GM12878 (cell line): ENCODE measurements around the gene FAM151A. TPM values are rescaled to one million over a fixed set of nuclear protein-coding genes. Genes with fewer than 3 reads are reported as not detected.

ENCODE experiments used
- ATAC-seq: fragments of 200-7000 bp; cut with Tn5 transposase; 3 replicates; pipeline ENCODE4 v1.9.1; 2020; ENCODE audit warnings: mild to moderate bottlenecking, moderate library complexity
- BruUV-seq: library from RNA; stranded (reverse); fragments of 400-500 nt; replicated peaks from 2 replicates; lab custom pipeline; 2021; lab: Mats Ljungman, UMichigan
- CTCF ChIA-PET: fragments of 300-600 bp; sonication (Branson Sonifier 250); formaldehyde crosslinking; extraction: SDS; loops from one replicate; lab custom pipeline; 2021; ENCODE audit warnings: inconsistent platforms; lab: Yijun Ruan, JAX
- POLR2A ChIA-PET: fragments of 350-600 bp; formaldehyde crosslinking; extraction: SDS; loops from one replicate; lab custom pipeline; 2021; ENCODE audit warnings: inconsistent platforms; lab: Charles Lee
- RAD21 ChIA-PET: fragments of 300-600 bp; sonication (Branson Sonifier 250); formaldehyde crosslinking; loops from one replicate; lab custom pipeline; 2023; ENCODE audit warnings: antibody characterized with exemption; ENCODE audit not compliant: unreplicated experiment; lab: Charles Lee
- SMC1A ChIA-PET: fragments of 300-600 bp; sonication (Branson Sonifier 250); formaldehyde crosslinking; loops from one replicate; lab custom pipeline; 2023; ENCODE audit not compliant: unreplicated experiment, uncharacterized antibody; lab: Charles Lee
- DNase-seq: peaks from one replicate; pipeline ENCODE4 v3.0.0-alpha.2; 2011; ENCODE audit warnings: low read depth, low spot score
- FAIRE-seq: peaks from 3 replicates; lab custom pipeline; 2011; peaks lifted over from hg19 to GRCh38; lab: Jason Lieb, UNC
- H2AFZ ChIP-seq: 2 replicates; pipeline ENCODE4 v1.6.0; 2011; ENCODE audit warnings: low read depth, low read length, control low read depth; ENCODE audit not compliant: control insufficient read depth
- H3K27ac ChIP-seq: 2 replicates; pipeline ENCODE4 v1.5.1; 2011; ENCODE audit warnings: control low read depth; ENCODE audit not compliant: control insufficient read depth, insufficient read depth
- H3K27me3 ChIP-seq, 2 experiments: replicated peaks in 1 of 2; 2 replicates each; pipeline versions ENCODE4 v1.6.0 to v1.6.1; 2011; ENCODE audit warnings: low read length in 1 of 2; ENCODE audit not compliant: control insufficient read depth in 2 of 2, insufficient read depth in 2 of 2
- H3K36me3 ChIP-seq, 2 experiments: 2 replicates each; pipeline ENCODE4 v1.5.1; 2011; ENCODE audit warnings: low read length in 1 of 2; ENCODE audit not compliant: control insufficient read depth in 2 of 2, insufficient read depth in 2 of 2
- H3K4me1 ChIP-seq: 2 replicates; pipeline ENCODE4 v1.6.1; 2011; ENCODE audit warnings: mild to moderate bottlenecking, low read length, moderate library complexity, mixed read lengths; ENCODE audit not compliant: control insufficient read depth, insufficient read depth
- H3K4me2 ChIP-seq: 2 replicates; pipeline ENCODE4 v1.6.0; 2011; ENCODE audit warnings: control low read depth; ENCODE audit not compliant: control insufficient read depth, insufficient read depth
- H3K4me3 ChIP-seq: fragments of 200-600 bp; sonication (generic); 2 replicates; pipeline ENCODE4 v1.5.1; 2016
- H3K79me2 ChIP-seq: 2 replicates; pipeline ENCODE4 v1.6.0; 2011; ENCODE audit warnings: low read length; ENCODE audit not compliant: control insufficient read depth, insufficient read depth
- H3K9ac ChIP-seq: 2 replicates; pipeline ENCODE4 v1.8.0; 2011; ENCODE audit warnings: low read length, control low read depth, mixed read lengths; ENCODE audit not compliant: control insufficient read depth, insufficient read depth
- H3K9me3 ChIP-seq: replicated peaks from 3 replicates; pipeline ENCODE4 v1.5.1; 2011; ENCODE audit warnings: mild to moderate bottlenecking, low read length; ENCODE audit not compliant: control insufficient read depth, insufficient read depth
- H4K20me1 ChIP-seq: 2 replicates; pipeline ENCODE4 v1.6.0; 2011; ENCODE audit not compliant: control insufficient read depth, insufficient read depth
- ETV6 ChIP-seq, 2 experiments: fragments of 450-650 bp in 1 of 2; IDR thresholded peaks in 1 of 2; conservative IDR thresholded peaks in 1 of 2; 2 replicates each; pipeline ENCODE4 v1.6.1; 2014; ENCODE audit warnings: antibody characterized with exemption in 1 of 2, borderline replicate concordance in 1 of 2, low read depth in 1 of 2, mild to moderate bottlenecking in 1 of 2, moderate library complexity in 1 of 2
- FOXK2 ChIP-seq: fragments of 450-650 bp; IDR thresholded peaks from 2 replicates; pipeline ENCODE4 v1.6.1; 2017; ENCODE audit warnings: mild to moderate bottlenecking, moderate library complexity
- FOXM1 ChIP-seq: IDR thresholded peaks from 2 replicates; pipeline ENCODE4 v1.6.1; 2012; ENCODE audit warnings: low read depth, mild to moderate bottlenecking, inconsistent platforms, low read length, moderate library complexity
- HDAC2 ChIP-seq: fragments of 200-600 bp; sonication (generic); IDR thresholded peaks from 2 replicates; pipeline ENCODE4 v1.6.1; 2017
- HDAC6 ChIP-seq: fragments of 200-600 bp; sonication (generic); IDR thresholded peaks from one replicate; pipeline ENCODE4 v1.8.0; 2017; ENCODE audit warnings: antibody characterized with exemption; ENCODE audit not compliant: unreplicated experiment
- KLF5 ChIP-seq: fragments of 450-650 bp; IDR thresholded peaks from 2 replicates; pipeline ENCODE4 v1.6.1; 2014; ENCODE audit warnings: mild to moderate bottlenecking; ENCODE audit not compliant: partially characterized antibody
- MEF2A ChIP-seq: IDR thresholded peaks from 2 replicates; pipeline ENCODE4 v1.6.1; 2011; ENCODE audit warnings: low read depth, mild to moderate bottlenecking, low read length, moderate library complexity; ENCODE audit not compliant: insufficient read depth
- MTA3 ChIP-seq: IDR thresholded peaks from 2 replicates; pipeline ENCODE4 v1.6.1; 2012; ENCODE audit warnings: low read length, inconsistent platforms, borderline replicate concordance
- NR2C1 ChIP-seq: fragments of 450-650 bp; IDR thresholded peaks from 2 replicates; pipeline ENCODE4 v1.6.1; 2017; ENCODE audit warnings: antibody characterized with exemption, mild to moderate bottlenecking, moderate library complexity
- POLR2A ChIP-seq: IDR thresholded peaks from 2 replicates; pipeline ENCODE4 v1.6.1; 2011; ENCODE audit warnings: low read depth, mild to moderate bottlenecking, low read length
- RB1 ChIP-seq: fragments of 450-650 bp; formaldehyde crosslinking; IDR thresholded peaks from 2 replicates; pipeline ENCODE4 v1.6.1; 2017; ENCODE audit warnings: mild to moderate bottlenecking, borderline replicate concordance
- SMARCA5 ChIP-seq: fragments of 450-650 bp; IDR thresholded peaks from 2 replicates; pipeline ENCODE4 v1.6.1; 2017; ENCODE audit warnings: mild to moderate bottlenecking
- ZNF217 ChIP-seq: fragments of 450-650 bp; IDR thresholded peaks from 2 replicates; pipeline ENCODE4 v1.6.1; 2017; ENCODE audit warnings: antibody characterized with exemption, mild to moderate bottlenecking
- ZNF24 ChIP-seq: fragments of 450-650 bp; IDR thresholded peaks from 2 replicates; pipeline ENCODE4 v1.6.1; 2017; ENCODE audit warnings: antibody characterized with exemption, mild to moderate bottlenecking
- WGBS: methylation state at CpG from one replicate; pipeline ENCODE4 v1.1.6; 2016; ENCODE audit warnings: low lambda C conversion rate; ENCODE audit not compliant: insufficient replicate concordance, insufficient coverage; ENCODE audit errors: missing lambda C conversion rate; 5-methylcytosine and 5-hydroxymethylcytosine counted together
- in situ Hi-C: fragments of 300-500 bp; cut with MboI; formaldehyde crosslinking; loops from 9 replicates; pipeline ENCODE4 v1.14.3; 2018; ENCODE audit warnings: mixed read lengths
- intact Hi-C: fragments of 100-400 bp; cut with micrococcal nuclease; formaldehyde crosslinking; loops from one replicate; pipeline ENCODE4 v1.14.2; 2022; ENCODE audit not compliant: unreplicated experiment
- polyA plus RNA-seq, 11 experiments: library from polyadenylated mRNA; depleted of rRNA in 4 of 11; unstranded in 6 of 11; stranded (reverse) in 5 of 11; fragments of >200 nt; fragmentation: Nextera tagmentation in 4 of 11; fragmentation: Illumina TruSeq in 1 of 11; extraction: Ambion mirVana in 4 of 11; extraction: Trizol in 1 of 11; gene quantifications; 1 replicate in 1 of 11; 2 replicates in 10 of 11; pipeline versions ENCODE4 v1.2.1 to v1.2.3, GENCODE V29; 2011 to 2016; ENCODE audit warnings: inconsistent platforms in 2 of 11, missing spikeins in 2 of 11, low read depth in 1 of 11
- total RNA-seq, 4 experiments: library from RNA; depleted of rRNA in 3 of 4; stranded (reverse); fragments of >200 nt in 3 of 4; fragmentation: Illumina TruSeq in 1 of 4; extraction: Trizol in 1 of 4; gene quantifications; 2 replicates each; pipeline versions ENCODE4 v1.2.1 to v1.2.3, GENCODE V29; 2013 to 2021
- TF ChIP-seq, protein P1 (sequence below): IDR thresholded peaks from 2 replicates; pipeline ENCODE4 v1.6.1; 2011; ENCODE audit warnings: borderline replicate concordance, low read depth, mild to moderate bottlenecking, moderate library complexity, low read length; ENCODE audit not compliant: insufficient read depth, poor library complexity, severe bottlenecking
- TF ChIP-seq, protein P2 (sequence below), 3 experiments: IDR thresholded peaks in 2 of 3; conservative IDR thresholded peaks in 1 of 3; 2 replicates each; pipeline ENCODE4 v1.5.1; 2011; ENCODE audit warnings: low read depth in 3 of 3, low read length in 3 of 3, mild to moderate bottlenecking in 3 of 3, control low read depth in 2 of 3, moderate library complexity in 2 of 3, inconsistent platforms in 1 of 3, mixed read lengths in 1 of 3; ENCODE audit not compliant: control insufficient read depth in 2 of 3, insufficient read depth in 1 of 3; ENCODE audit errors: extremely low read depth in 1 of 3
- TF ChIP-seq, protein P3 (sequence below): IDR thresholded peaks from 2 replicates; pipeline ENCODE4 v1.6.1; 2011; ENCODE audit warnings: borderline replicate concordance, low read depth, mild to moderate bottlenecking, moderate library complexity, mixed read lengths, low read length; ENCODE audit not compliant: insufficient read depth; ENCODE audit errors: extremely low read length
- TF ChIP-seq, protein P4 (sequence below): IDR thresholded peaks from 2 replicates; pipeline ENCODE4 v1.6.1; 2011; ENCODE audit warnings: low read depth, low read length, improper control_type of control experiment, borderline replicate concordance

FAM151A gene
- total and polyA plus RNA-seq, 10 of the 15 experiments (the other 5 are each of a cell fraction or from before 2014, with no cell fraction given): 0.09 to 0.34 (median 0.14) TPM; not detected in 5

DNA sequence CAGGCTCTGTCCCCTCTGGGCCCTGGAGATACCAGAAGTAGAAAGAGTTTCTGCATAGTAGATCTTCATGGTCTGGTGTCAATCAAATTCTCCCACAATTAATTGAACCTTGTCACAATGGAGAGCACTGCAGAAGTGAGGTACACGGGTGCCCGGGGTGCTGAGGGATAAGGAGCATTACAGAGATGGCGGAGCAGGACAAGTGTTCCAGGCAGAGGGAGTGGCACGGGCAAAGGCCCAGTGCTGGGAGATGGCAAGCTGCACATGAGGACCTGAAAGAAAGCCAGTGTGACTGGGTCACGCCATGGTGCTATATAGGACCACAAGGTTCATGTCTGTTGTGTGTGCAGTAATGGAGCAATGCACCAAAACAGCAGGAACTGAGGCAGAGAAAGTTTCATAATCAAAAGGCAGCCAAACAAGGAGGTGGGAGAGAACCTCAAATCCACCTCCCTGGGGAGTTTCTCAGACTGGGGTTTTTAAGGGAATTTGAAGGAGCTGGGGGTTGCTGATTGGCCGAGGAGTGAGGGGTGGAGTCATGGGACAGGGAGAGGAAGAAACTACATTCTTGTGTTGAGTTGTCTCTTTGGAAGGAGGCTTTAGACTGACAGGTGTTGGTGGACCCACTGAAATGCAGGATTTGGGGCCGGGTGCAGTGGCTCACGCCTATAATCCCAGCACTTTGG is 47.6 kb downstream of the FAM151A start:
- Histone ChIP-seq H3K27ac (no peak overlapping the region), H3K4me2 (no peak overlapping the region), H2AFZ (no peak overlapping the region), H3K4me1 (no peaks in the 10 kb centered on the region; the same call in 1 of the 2 replicates), H3K9me3 (no peaks in the 10 kb centered on the region), H3K4me3 (no peak overlapping the region), H3K36me3 (no peaks in the 10 kb centered on the region), H3K9ac (no peak overlapping the region), H4K20me1 (no peaks in the 10 kb centered on the region), H3K79me2 (no peaks in the 10 kb centered on the region), H3K27me3 (no peaks in the 10 kb centered on the region)
- DNase-seq (no peak), FAIRE-seq (no peak), ATAC-seq (no peak)
- in situ Hi-C loops (no loop called here), intact Hi-C loops (no loop called here)
- no TSS peak for BruUV-seq
- CTCF ChIA-PET: no interaction called here
- SMC1A ChIA-PET: interaction anchor here (0.7 kb wide), 1 partner anchor 14 kb away, joined by 3 read pairs; no protein-coding TSS in a partner anchor
- POLR2A ChIA-PET: no interaction called here
- WGBS: 29% methylated on average over 8 of the region's 8 CpGs
- RAD21 ChIA-PET: no interaction called here
- TF ChIP-seq, protein P1, sequence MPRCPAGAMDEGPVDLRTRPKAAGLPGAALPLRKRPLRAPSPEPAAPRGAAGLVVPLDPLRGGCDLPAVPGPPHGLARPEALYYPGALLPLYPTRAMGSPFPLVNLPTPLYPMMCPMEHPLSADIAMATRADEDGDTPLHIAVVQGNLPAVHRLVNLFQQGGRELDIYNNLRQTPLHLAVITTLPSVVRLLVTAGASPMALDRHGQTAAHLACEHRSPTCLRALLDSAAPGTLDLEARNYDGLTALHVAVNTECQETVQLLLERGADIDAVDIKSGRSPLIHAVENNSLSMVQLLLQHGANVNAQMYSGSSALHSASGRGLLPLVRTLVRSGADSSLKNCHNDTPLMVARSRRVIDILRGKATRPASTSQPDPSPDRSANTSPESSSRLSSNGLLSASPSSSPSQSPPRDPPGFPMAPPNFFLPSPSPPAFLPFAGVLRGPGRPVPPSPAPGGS: no peak
- TF ChIP-seq ZNF217 (no peak), MEF2A (no peak), RB1 (no peak), FOXM1 (no peak), MTA3 (no peak), HDAC6 (no peak), HDAC2 (no peak), NR2C1 (no peak), KLF5 (no peak), POLR2A (no peak), FOXK2 (no peak), ETV6 (conservative IDR thresholded peaks at IDR 0.05 in 1 of 2, IDR thresholded peaks at IDR 0.05 in 1 of 2; ENCODE audit: borderline replicate concordance in 1 of 2, low read depth in 1 of 2) (no peak), ZNF24 (no peak), SMARCA5 (no peak)
- TF ChIP-seq, protein P2, sequence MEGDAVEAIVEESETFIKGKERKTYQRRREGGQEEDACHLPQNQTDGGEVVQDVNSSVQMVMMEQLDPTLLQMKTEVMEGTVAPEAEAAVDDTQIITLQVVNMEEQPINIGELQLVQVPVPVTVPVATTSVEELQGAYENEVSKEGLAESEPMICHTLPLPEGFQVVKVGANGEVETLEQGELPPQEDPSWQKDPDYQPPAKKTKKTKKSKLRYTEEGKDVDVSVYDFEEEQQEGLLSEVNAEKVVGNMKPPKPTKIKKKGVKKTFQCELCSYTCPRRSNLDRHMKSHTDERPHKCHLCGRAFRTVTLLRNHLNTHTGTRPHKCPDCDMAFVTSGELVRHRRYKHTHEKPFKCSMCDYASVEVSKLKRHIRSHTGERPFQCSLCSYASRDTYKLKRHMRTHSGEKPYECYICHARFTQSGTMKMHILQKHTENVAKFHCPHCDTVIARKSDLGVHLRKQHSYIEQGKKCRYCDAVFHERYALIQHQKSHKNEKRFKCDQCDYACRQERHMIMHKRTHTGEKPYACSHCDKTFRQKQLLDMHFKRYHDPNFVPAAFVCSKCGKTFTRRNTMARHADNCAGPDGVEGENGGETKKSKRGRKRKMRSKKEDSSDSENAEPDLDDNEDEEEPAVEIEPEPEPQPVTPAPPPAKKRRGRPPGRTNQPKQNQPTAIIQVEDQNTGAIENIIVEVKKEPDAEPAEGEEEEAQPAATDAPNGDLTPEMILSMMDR (IDR thresholded peaks at IDR 0.05 in 2 of 3, conservative IDR thresholded peaks at IDR 0.05 in 1 of 3; ENCODE audit: control insufficient read depth in 2 of 3, extremely low read depth in 1 of 3, insufficient read depth in 1 of 3, low read depth in 3 of 3, low read length in 3 of 3): no peak
- TF ChIP-seq, protein P3, sequence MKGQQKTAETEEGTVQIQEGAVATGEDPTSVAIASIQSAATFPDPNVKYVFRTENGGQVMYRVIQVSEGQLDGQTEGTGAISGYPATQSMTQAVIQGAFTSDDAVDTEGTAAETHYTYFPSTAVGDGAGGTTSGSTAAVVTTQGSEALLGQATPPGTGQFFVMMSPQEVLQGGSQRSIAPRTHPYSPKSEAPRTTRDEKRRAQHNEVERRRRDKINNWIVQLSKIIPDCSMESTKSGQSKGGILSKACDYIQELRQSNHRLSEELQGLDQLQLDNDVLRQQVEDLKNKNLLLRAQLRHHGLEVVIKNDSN: no peak
- TF ChIP-seq, protein P4, sequence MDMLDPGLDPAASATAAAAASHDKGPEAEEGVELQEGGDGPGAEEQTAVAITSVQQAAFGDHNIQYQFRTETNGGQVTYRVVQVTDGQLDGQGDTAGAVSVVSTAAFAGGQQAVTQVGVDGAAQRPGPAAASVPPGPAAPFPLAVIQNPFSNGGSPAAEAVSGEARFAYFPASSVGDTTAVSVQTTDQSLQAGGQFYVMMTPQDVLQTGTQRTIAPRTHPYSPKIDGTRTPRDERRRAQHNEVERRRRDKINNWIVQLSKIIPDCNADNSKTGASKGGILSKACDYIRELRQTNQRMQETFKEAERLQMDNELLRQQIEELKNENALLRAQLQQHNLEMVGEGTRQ: no peak
